Immature natural killer cell (primary cell): Measurements from ENCODE around the gene ANO3. TPM values are rescaled to one million over a fixed set of nuclear protein-coding genes. Genes with fewer than 3 reads are reported as not detected.

Experiments
- DNase-seq, 3 donors: peaks; one replicate each; pipeline ENCODE4 v3.0.0; 2022; ENCODE audit warnings: mixed read lengths in 1 of 3
- H3K27ac Mint-ChIP-seq, 6 donors: one replicate each; pipeline ENCODE4 v1.8.0; 2020; ENCODE audit warnings: mixed read lengths in 6 of 6, mild to moderate bottlenecking in 5 of 6, inconsistent platforms in 4 of 6, moderate library complexity in 3 of 6
- H3K27me3 Mint-ChIP-seq, 3 donors: one replicate each; pipeline ENCODE4 v1.8.0; 2020 to 2021; ENCODE audit warnings: low read depth in 3 of 3, mild to moderate bottlenecking in 3 of 3, mixed read lengths in 3 of 3, moderate library complexity in 3 of 3, inconsistent platforms in 1 of 3
- H3K36me3 Mint-ChIP-seq, 3 donors: one replicate each; pipeline ENCODE4 v1.8.0; 2020; ENCODE audit warnings: mixed read lengths in 3 of 3, inconsistent platforms in 2 of 3, mild to moderate bottlenecking in 2 of 3
- H3K4me1 Mint-ChIP-seq, 2 donors: one replicate each; pipeline ENCODE4 v1.8.0; 2020; ENCODE audit warnings: inconsistent platforms in 2 of 2, mild to moderate bottlenecking in 2 of 2, mixed read lengths in 2 of 2, moderate library complexity in 1 of 2
- H3K4me3 Mint-ChIP-seq, 5 donors: one replicate each; pipeline ENCODE4 v1.8.0; 2020; ENCODE audit warnings: mild to moderate bottlenecking in 5 of 5, mixed read lengths in 5 of 5, inconsistent platforms in 3 of 5, moderate library complexity in 3 of 5
- H3K9me3 Mint-ChIP-seq, 6 donors: one replicate each; pipeline ENCODE4 v1.8.0; 2020; ENCODE audit warnings: mild to moderate bottlenecking in 6 of 6, mixed read lengths in 6 of 6, inconsistent platforms in 4 of 6, moderate library complexity in 3 of 6
- polyA plus RNA-seq, 3 donors: library from polyadenylated mRNA; unstranded; fragments of 300-500 nt; fragmentation: Illumina TruSeq; gene quantifications; one replicate each; pipeline ENCODE4 v1.2.3, GENCODE V29; 2021

The ANO3 gene
- polyA plus RNA-seq, 3 donors from 2014 or later: not detected

- H3K27ac Mint-ChIP-seq: no peak overlapping the region
- peaks cover 0 to 31% (median 10%) of the 10 kb centered on the region in 6 donors for H3K9me3 Mint-ChIP-seq
- H3K27me3 Mint-ChIP-seq: no peaks in the 10 kb centered on the region
- peaks cover 0 to 7% (median 0%) of the 10 kb centered on the region in 3 donors for H3K36me3 Mint-ChIP-seq
- no peak overlapping the region for H3K4me3 Mint-ChIP-seq
- DNase-seq: no peak
- no peaks in the 10 kb centered on the region for H3K4me1 Mint-ChIP-seq
Measured at GRCh38 chr11:26329206-26329605, 2.7 kb upstream of the ANO3 start.

GRCh38 chr11:26330262-26330661 lies 1.7 kb upstream of the ANO3 start:
- DNase-seq: no peak
- Mint-ChIP-seq H3K9me3 (peaks cover 0 to 31% (median 10%) of the 10 kb centered on the region in 6 donors), H3K27me3 (no peaks in the 10 kb centered on the region), H3K4me1 (no peaks in the 10 kb centered on the region), H3K27ac (no peak overlapping the region), H3K4me3 (no peak overlapping the region), H3K36me3 (peaks cover 0 to 7% (median 0%) of the 10 kb centered on the region in 3 donors)

GRCh38 chr11:26332572-26332915 lies 614 bp downstream of the ANO3 start:
- no peak for DNase-seq
- Mint-ChIP-seq H3K27ac (no peak overlapping the region), H3K9me3 (peaks cover 0 to 33% (median 9%) of the 10 kb centered on the region in 6 donors), H3K4me3 (no peak overlapping the region), H3K27me3 (peaks cover 0 to 2% (median 0%) of the 10 kb centered on the region in 3 donors), H3K36me3 (peaks cover 0 to 7% (median 0%) of the 10 kb centered on the region in 3 donors), H3K4me1 (no peaks in the 10 kb centered on the region)

- Mint-ChIP-seq H3K27me3 (peaks cover 0 to 2% (median 0%) of the 10 kb centered on the region in 3 donors), H3K4me1 (no peaks in the 10 kb centered on the region)
Measured at GRCh38 chr11:26333906-26334305, 2.0 kb downstream of the ANO3 start.

DNA sequence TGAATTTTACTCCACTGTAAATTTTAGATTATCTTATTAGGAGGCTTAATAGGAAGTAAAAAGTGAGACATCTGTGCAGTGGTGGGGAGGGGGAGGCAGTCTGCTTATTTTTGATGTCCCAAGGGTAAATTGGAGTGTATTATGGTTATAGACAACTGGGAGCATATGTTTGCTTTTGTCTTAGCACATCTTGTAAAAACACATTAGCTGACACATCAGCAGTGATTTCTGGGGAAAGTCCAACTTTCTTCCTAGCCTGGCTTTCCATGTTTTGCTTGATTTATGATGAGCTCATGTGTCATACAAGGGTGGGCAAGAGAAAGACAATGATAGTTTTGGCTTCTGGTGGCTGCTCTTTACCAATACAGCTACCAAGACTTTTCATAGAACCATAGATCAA lies 4.0 kb downstream of the ANO3 start:
- peaks cover 0 to 7% (median 0%) of the 10 kb centered on the region in 3 donors for H3K36me3 Mint-ChIP-seq
- H3K4me1 Mint-ChIP-seq: no peaks in the 10 kb centered on the region
- H3K27ac Mint-ChIP-seq: no peak overlapping the region
- H3K9me3 Mint-ChIP-seq: peaks cover 0 to 13% (median 9%) of the 10 kb centered on the region in 6 donors
- no peak overlapping the region for H3K4me3 Mint-ChIP-seq
- no peak for DNase-seq
- peaks cover 0 to 2% (median 0%) of the 10 kb centered on the region in 3 donors for H3K27me3 Mint-ChIP-seq

More at GRCh38 chr11:26333906-26334305, 2.0 kb downstream of the ANO3 start:
- no peak for DNase-seq
- H3K9me3 Mint-ChIP-seq: peaks cover 0 to 26% (median 12%) of the 10 kb centered on the region in 6 donors
- H3K36me3 Mint-ChIP-seq: peaks cover 0 to 7% (median 0%) of the 10 kb centered on the region in 3 donors
- no peak overlapping the region for H3K4me3 Mint-ChIP-seq
- no peak overlapping the region for H3K27ac Mint-ChIP-seq

- no peak overlapping the region for H3K27ac Mint-ChIP-seq
- H3K36me3 Mint-ChIP-seq: peaks cover 0 to under 1% (median 0%) of the 10 kb centered on the region in 3 donors
- peaks cover 0 to 2% (median 0%) of the 10 kb centered on the region in 3 donors for H3K27me3 Mint-ChIP-seq
- H3K4me3 Mint-ChIP-seq: no peak overlapping the region
- no peak for DNase-seq
- peaks cover 0 to 5% (median 3%) of the 10 kb centered on the region in 6 donors for H3K9me3 Mint-ChIP-seq
- no peaks in the 10 kb centered on the region for H3K4me1 Mint-ChIP-seq
Measured at GRCh38 chr11:26344647-26345046, 12.7 kb downstream of the ANO3 start.

DNA sequence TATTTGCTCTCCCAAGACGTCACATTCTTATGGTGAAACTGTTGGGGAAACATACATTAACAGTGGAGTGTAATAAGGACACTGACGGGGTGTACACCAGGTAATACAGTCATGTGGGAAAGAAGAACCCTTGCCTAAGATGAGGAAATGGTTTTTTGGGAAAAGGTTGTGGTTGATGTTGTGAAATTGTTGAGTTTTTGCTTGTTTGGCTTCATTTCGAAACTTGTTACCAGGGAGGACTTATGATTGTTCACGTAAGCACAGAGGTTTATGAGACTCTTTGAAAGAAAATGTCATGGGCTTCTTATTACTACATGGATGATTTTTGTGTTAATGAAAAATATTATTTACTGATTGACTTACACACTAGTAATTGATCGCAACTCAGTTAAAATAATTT lies 16.8 kb downstream of the ANO3 start:
- Mint-ChIP-seq H3K4me1 (no peaks in the 10 kb centered on the region), H3K4me3 (no peak overlapping the region), H3K9me3 (peaks cover 0 to 11% (median 4%) of the 10 kb centered on the region in 6 donors), H3K27ac (no peak overlapping the region), H3K27me3 (peaks cover 0 to 2% (median 0%) of the 10 kb centered on the region in 3 donors), H3K36me3 (peaks cover 0 to 3% (median 0%) of the 10 kb centered on the region in 3 donors)
- DNase-seq: no peak

DNA sequence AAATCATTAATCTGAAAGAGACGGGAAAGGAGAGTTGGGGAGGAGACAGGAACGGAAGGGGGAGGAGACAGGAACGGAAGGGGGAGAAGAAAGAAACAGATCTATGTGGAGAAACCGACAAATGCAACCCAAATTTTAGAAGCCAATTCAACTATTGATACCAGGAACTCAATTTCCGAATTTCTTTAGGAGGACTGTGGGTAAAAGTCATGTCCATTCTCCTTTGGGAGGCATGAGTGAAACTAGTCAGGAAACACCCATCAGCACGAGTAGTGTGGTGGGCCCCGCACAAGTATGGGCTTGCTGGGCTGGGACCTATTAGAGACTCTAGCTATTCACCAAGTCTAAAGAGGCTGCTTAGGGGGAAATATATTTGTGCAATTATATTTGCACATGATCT lies 18.1 kb downstream of the ANO3 start:
- Mint-ChIP-seq H3K27me3 (peaks cover 0 to 2% (median 1%) of the 10 kb centered on the region in 3 donors), H3K4me3 (no peak overlapping the region), H3K4me1 (no peaks in the 10 kb centered on the region), H3K27ac (no peak overlapping the region), H3K36me3 (peaks cover 0 to 3% (median 0%) of the 10 kb centered on the region in 3 donors), H3K9me3 (peaks cover 0 to 11% (median 4%) of the 10 kb centered on the region in 6 donors)
- DNase-seq: no peak

- peaks cover 0 to 16% (median 4%) of the 10 kb centered on the region in 6 donors for H3K9me3 Mint-ChIP-seq
Measured at GRCh38 chr11:26353010-26353409, 21.1 kb downstream of the ANO3 start.

DNA sequence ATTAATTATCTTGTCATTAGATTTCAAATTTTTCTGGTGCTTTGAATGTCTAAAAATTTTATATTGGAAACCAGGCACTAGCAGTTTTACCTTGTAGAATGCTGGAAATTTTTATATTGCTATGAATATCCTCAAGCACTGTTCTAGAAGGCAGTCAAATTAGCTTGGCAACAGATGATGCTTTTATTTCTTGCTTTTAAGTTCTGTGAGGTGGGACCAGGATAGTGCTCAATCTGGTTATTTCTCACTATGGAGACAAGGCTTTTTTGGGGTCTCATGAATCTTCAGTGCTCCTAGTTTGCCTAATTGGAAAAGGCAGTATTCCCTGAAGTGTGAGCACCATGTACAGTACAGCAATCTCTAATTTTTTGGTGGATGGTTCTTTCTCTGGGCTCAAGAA lies 27.1 kb downstream of the ANO3 start:
- H3K4me3 Mint-ChIP-seq: no peak overlapping the region
- no peak overlapping the region for H3K27ac Mint-ChIP-seq
- peaks cover 2 to 35% (median 7%) of the 10 kb centered on the region in 6 donors for H3K9me3 Mint-ChIP-seq
- H3K27me3 Mint-ChIP-seq: peaks cover 0 to 3% (median 3%) of the 10 kb centered on the region in 3 donors
- no peak for DNase-seq
- no peaks in the 10 kb centered on the region for H3K4me1 Mint-ChIP-seq
- H3K36me3 Mint-ChIP-seq: no peaks in the 10 kb centered on the region

More at GRCh38 chr11:26353010-26353409, 21.1 kb downstream of the ANO3 start:
- Mint-ChIP-seq H3K27ac (no peak overlapping the region), H3K4me1 (no peaks in the 10 kb centered on the region), H3K4me3 (no peak overlapping the region), H3K36me3 (peaks cover 0 to 3% (median 0%) of the 10 kb centered on the region in 3 donors), H3K27me3 (peaks cover 0 to 4% (median 2%) of the 10 kb centered on the region in 3 donors)
- no peak for DNase-seq

GRCh38 chr11:26365284-26365683 lies 33.4 kb downstream of the ANO3 start:
- peaks cover 15 to 38% (median 20%) of the 10 kb centered on the region in 6 donors for H3K9me3 Mint-ChIP-seq
- H3K27ac Mint-ChIP-seq: no peak overlapping the region
- H3K4me1 Mint-ChIP-seq: no peaks in the 10 kb centered on the region
- no peaks in the 10 kb centered on the region for H3K36me3 Mint-ChIP-seq
- H3K27me3 Mint-ChIP-seq: peaks cover 0 to 4% (median 0%) of the 10 kb centered on the region in 3 donors
- DNase-seq: no peak
- H3K4me3 Mint-ChIP-seq: no peak overlapping the region

DNA sequence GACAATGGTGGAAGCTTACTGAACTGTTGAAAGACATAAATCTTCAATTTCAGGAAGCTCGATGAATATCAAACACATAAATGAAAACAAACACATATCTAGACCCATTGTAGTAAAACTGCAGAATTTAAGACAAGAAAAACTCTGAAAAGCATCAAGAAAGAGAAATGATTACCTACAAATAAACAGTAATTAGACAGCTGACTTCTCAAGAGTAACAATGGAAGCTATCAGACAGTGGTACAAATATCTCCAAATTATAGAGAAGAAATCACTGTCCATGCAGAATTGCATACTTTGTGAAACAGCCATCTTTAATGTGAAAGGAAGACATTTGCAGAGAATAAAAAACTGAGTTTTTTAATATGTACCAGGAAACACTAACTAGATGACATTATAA lies 45.7 kb downstream of the ANO3 start:
- H3K27me3 Mint-ChIP-seq: peaks cover 0 to 2% (median 1%) of the 10 kb centered on the region in 3 donors
- H3K4me1 Mint-ChIP-seq: no peaks in the 10 kb centered on the region
- H3K4me3 Mint-ChIP-seq: no peak overlapping the region
- H3K36me3 Mint-ChIP-seq: no peaks in the 10 kb centered on the region
- DNase-seq: no peak
- H3K9me3 Mint-ChIP-seq: peaks cover 0 to 51% (median 15%) of the 10 kb centered on the region in 6 donors
- H3K27ac Mint-ChIP-seq: no peak overlapping the region

- DNase-seq: no peak
- H3K27me3 Mint-ChIP-seq: peaks cover 0 to 3% (median 0%) of the 10 kb centered on the region in 3 donors
- no peak overlapping the region for H3K27ac Mint-ChIP-seq
- H3K4me1 Mint-ChIP-seq: no peaks in the 10 kb centered on the region
- peaks cover 6 to 36% (median 14%) of the 10 kb centered on the region in 6 donors for H3K9me3 Mint-ChIP-seq
- H3K4me3 Mint-ChIP-seq: no peak overlapping the region
- no peaks in the 10 kb centered on the region for H3K36me3 Mint-ChIP-seq
Measured at GRCh38 chr11:26399336-26399735, 67.4 kb downstream of the ANO3 start.

DNA sequence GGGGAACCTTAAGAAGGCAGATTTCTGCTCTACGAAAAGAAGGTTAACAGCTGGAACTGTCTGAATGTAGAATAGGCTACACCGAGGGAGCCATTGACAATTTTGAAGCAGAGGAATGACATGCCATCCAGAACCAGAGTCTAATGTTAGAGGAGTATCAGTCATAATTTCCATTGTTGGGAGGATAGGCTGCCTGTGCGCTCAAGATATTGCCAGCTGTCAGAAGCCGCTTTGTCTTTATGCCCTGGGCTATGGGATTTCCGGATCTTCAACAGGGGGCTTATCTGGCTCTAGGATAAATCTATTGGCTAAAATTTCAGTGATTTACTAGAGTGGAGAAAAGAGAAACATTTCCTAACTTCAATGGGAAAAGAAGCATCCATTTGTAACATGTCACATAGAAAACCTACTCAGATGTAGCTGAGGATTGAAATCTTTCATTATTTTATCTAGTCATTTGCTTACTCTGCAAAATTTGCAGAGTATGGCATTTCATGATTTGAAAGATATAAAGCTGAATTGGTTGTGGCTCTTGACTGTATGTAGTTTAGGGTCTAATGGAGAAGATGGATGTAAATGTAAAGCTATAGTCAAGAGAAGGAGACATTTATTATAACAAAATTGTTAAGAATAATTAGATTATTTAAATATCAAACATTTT lies 78.9 kb downstream of the ANO3 start:
- H3K36me3 Mint-ChIP-seq: no peaks in the 10 kb centered on the region
- H3K9me3 Mint-ChIP-seq: peaks cover 3 to 29% (median 11%) of the 10 kb centered on the region in 6 donors
- no peak for DNase-seq
- no peak overlapping the region for H3K27ac Mint-ChIP-seq
- no peak overlapping the region for H3K4me3 Mint-ChIP-seq
- no peaks in the 10 kb centered on the region for H3K27me3 Mint-ChIP-seq
- no peaks in the 10 kb centered on the region for H3K4me1 Mint-ChIP-seq
